ENCODE measurements around the gene CISD1.

DNA sequence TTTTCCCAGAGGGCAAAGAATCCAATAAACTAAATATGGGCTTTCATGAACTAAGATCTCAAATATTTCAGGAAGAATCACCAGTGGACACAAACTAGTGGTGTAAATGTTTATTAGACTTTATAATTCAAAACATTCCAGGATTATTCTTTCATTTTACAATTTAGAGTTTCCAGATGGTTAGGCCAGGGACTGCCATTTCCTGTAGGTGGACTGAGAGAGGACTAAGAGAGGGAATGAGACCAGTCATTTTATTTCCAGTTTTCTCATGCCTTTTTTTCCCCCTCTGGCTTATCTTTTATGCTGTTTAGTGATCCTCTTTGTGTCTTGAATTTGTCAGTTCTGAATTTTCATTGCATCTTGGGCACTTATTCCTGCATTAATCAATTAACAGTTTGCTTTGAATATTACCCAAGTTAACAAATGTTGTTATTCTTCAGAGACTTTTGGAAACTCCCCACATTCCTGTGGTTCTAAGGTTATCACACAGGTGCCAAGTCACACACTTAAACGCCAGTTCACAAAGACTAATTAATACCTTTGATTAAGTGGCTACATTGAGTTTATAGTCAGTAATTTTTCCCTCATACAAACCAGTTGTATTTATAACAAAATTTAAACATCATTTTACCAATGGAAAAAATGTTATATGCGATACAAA is 12.3 kb downstream of the CISD1 start:
- TF ChIP-seq CTCF (conservative IDR thresholded peaks at IDR 0.05; ENCODE audit: low read length): no peak
- no peak for TF ChIP-seq EZH2phosphoT487 (IDR thresholded peaks at IDR 0.05; ENCODE audit: borderline replicate concordance, low read depth, low read length)
